BE2C (cell line): ENCODE results near the gene CINP.
"Not testable (repeated sequence)": the region's sequence is repeated elsewhere in the genome, so short reads cannot be mapped to it uniquely, and the experiment has no call there.

ENCODE experiments used
- DNase-seq: peaks from one replicate; pipeline ENCODE4 v3.0.0-alpha.2; 2020
- H3K27me3 ChIP-seq: fragments of 250-450 bp; sonication (Bioruptor Pico); 2 replicates; pipeline ENCODE4 v1.5.1; 2020; ENCODE audit warnings: mild to moderate bottlenecking
- H3K36me3 ChIP-seq: fragments of 250-450 bp; sonication (Bioruptor Pico); 2 replicates; pipeline ENCODE4 v1.5.1; 2020; ENCODE audit warnings: mild to moderate bottlenecking
- H3K4me1 ChIP-seq: fragments of 250-450 bp; sonication (Bioruptor Pico); 2 replicates; pipeline ENCODE4 v1.5.1; 2020
- H3K4me3 ChIP-seq: 2 replicates; pipeline ENCODE4 v1.5.1; 2011; ENCODE audit warnings: low read depth, low read length
- H3K9me3 ChIP-seq: fragments of 250-450 bp; sonication (Bioruptor Pico); 2 replicates; pipeline ENCODE4 v1.5.1; 2020
- CTCF ChIP-seq: IDR thresholded peaks from 2 replicates; pipeline ENCODE4 v1.5.1; 2012; ENCODE audit warnings: mild to moderate bottlenecking, low read depth, low read length

Gene CINP

DNA sequence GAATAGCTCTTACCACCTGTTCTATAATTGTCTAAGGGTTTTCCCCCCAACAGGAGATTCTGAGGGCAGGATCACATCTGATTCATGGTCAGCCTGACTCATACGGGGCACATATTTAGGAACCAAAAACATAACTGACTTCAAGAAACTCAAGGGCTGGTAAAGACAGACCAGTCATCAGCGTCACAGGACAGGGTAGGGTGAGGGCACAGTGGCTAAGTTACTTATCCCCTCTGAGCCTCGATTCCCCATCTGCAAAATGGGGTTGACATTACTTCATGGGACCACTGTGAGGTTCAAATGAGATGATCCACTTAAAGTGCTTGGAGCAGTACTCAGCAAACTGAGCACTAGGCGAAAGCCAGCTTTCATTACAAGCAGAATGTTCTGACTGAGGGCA lies 606 bp downstream of the CINP start:
- H3K36me3 ChIP-seq, result peaks cover 13% of the 10 kb centered on the region
- H3K4me1 ChIP-seq, result peaks cover 4% of the 10 kb centered on the region
- no peak for TF ChIP-seq CTCF
- H3K27me3 ChIP-seq, result no peaks in the 10 kb centered on the region
- no peak for DNase-seq
- no peaks in the 10 kb centered on the region for H3K9me3 ChIP-seq
- peak overlapping the region; percentile 81 for H3K4me3 ChIP-seq

GRCh38 chr14:102360388-102360787 lies 2.3 kb downstream of the CINP start:
- TF ChIP-seq CTCF, result no peak
- no peak for DNase-seq
- Histone ChIP-seq H3K36me3 (peaks cover 18% of the 10 kb centered on the region), H3K4me1 (peaks cover 4% of the 10 kb centered on the region), H3K4me3 (no peak overlapping the region), H3K27me3 (no peaks in the 10 kb centered on the region), H3K9me3 (no peaks in the 10 kb centered on the region)

- H3K9me3 ChIP-seq, result no peaks in the 10 kb centered on the region
- no peak for TF ChIP-seq CTCF
- H3K36me3 ChIP-seq, result peaks cover 28% of the 10 kb centered on the region
- H3K27me3 ChIP-seq, result no peaks in the 10 kb centered on the region
- DNase-seq, result no peak
- peaks cover 4% of the 10 kb centered on the region for H3K4me1 ChIP-seq
- no peak overlapping the region for H3K4me3 ChIP-seq
These were observed 3.3 kb downstream of the CINP start for GRCh38 chr14:102359341-102359740.

- Histone ChIP-seq H3K4me1 (no peaks in the 10 kb centered on the region), H3K36me3 (peaks cover 40% of the 10 kb centered on the region), H3K4me3 (no peak overlapping the region), H3K27me3 (no peaks in the 10 kb centered on the region), H3K9me3 (no peaks in the 10 kb centered on the region)
- TF ChIP-seq CTCF, result no peak
- DNase-seq, result no peak
These were observed 6.4 kb downstream of the CINP start for GRCh38 chr14:102356280-102356679.

GRCh38 chr14:102353126-102353619 lies 9.5 kb downstream of the CINP start:
- no peak for DNase-seq
- no peaks in the 10 kb centered on the region for H3K9me3 ChIP-seq
- no peaks in the 10 kb centered on the region for H3K27me3 ChIP-seq
- H3K36me3 ChIP-seq, result peaks cover 52% of the 10 kb centered on the region
- no peak overlapping the region for H3K4me3 ChIP-seq
- no peaks in the 10 kb centered on the region for H3K4me1 ChIP-seq
- no peak for TF ChIP-seq CTCF

DNA sequence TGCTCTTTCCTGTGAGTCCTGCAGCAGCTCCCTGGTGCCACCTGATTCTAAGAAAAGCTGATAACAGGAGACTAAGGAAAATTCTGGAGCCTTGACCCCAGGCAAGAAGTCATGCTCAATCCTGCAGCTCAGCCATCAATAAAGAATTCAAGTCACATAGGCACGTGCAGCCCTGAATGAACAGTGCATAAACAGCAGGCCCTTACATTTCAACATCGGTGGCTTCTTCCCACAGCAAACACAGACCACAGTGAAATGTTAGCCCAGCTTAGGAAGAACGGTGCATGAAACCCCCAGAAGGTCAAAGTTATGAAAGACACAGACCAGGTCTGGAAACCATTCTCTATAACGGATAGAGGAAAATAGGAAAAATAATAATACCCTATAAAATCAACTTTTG lies 10.5 kb downstream of the CINP start:
- H3K9me3 ChIP-seq, result no peaks in the 10 kb centered on the region
- no peaks in the 10 kb centered on the region for H3K27me3 ChIP-seq
- H3K36me3 ChIP-seq, result peaks cover 50% of the 10 kb centered on the region
- no peak for DNase-seq
- H3K4me3 ChIP-seq, result no peak overlapping the region
- no peak for TF ChIP-seq CTCF
- H3K4me1 ChIP-seq, result no peaks in the 10 kb centered on the region

DNA sequence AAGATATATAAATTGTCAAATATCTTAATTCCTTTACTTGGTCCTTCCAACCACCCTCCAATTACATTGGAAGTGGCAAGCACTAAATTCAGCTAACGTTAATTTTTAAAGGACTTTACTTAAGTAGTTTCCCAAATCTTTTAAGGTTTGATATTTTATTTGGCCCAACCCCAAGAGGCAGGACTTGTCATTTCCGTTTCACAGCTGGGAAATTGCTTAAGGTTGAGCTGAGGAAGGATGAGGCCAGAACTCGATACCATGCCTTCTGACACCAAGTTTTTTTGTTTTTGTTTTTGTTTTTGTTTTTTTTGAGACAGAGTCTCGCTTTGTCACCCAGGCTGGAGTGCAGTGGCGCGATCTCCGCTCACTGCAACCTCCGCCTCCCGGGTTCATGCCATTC lies 11.1 kb downstream of the CINP start:
- H3K36me3 ChIP-seq, result peaks cover 55% of the 10 kb centered on the region

More for the DNA sequence above, 11.1 kb downstream of the CINP start:
- H3K27me3 ChIP-seq, H3K9me3 ChIP-seq, DNase-seq, H3K4me1 ChIP-seq, H3K4me3 ChIP-seq: not testable (repeated sequence)
